ENCODE data around the gene COL1A1.
A peak's percentile ranks its signal among the peaks of the same experiment; 100 is the strongest.

The COL1A1 gene

GRCh38 chr17:50213026-50214022, 11.9 kb upstream of the COL1A1 start:
- DNase-seq (ENCODE audit: low read depth): no peak

DNA sequence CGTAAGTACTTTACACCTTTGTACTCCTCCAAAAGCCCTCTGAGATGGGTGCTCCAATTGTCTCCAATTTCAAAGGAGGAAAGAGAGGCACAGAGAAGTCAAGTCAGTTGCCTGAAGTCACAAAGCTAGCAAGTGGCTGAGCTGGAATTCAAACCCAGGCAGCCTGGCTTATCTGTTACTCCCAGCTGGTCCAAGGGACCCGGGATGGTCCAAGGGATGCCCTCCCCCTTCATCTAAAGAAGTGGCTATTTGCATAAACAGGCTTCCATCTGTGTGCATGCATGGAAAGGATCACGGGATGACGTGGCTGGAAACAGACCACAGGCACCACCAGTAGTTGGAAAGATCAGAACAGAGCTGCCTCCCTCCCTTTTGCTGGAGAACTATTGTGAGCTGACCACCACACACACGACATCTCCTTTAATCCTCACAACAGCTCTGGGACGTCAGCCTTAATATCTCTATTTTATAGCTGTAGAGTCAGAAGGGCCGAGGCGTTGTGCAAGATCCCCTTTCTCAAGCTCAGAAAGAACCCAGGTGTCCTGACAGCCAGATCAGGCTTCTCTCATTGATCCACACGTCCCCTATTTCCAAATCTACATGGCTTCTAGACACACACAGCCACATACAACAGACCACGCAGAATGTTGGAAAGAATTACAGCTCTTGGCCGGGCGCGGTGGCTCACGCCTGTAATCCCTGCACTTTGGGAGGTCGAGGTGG, 10.9 kb upstream of the COL1A1 start:
- DNase-seq (ENCODE audit: low read depth): no peak

DNA sequence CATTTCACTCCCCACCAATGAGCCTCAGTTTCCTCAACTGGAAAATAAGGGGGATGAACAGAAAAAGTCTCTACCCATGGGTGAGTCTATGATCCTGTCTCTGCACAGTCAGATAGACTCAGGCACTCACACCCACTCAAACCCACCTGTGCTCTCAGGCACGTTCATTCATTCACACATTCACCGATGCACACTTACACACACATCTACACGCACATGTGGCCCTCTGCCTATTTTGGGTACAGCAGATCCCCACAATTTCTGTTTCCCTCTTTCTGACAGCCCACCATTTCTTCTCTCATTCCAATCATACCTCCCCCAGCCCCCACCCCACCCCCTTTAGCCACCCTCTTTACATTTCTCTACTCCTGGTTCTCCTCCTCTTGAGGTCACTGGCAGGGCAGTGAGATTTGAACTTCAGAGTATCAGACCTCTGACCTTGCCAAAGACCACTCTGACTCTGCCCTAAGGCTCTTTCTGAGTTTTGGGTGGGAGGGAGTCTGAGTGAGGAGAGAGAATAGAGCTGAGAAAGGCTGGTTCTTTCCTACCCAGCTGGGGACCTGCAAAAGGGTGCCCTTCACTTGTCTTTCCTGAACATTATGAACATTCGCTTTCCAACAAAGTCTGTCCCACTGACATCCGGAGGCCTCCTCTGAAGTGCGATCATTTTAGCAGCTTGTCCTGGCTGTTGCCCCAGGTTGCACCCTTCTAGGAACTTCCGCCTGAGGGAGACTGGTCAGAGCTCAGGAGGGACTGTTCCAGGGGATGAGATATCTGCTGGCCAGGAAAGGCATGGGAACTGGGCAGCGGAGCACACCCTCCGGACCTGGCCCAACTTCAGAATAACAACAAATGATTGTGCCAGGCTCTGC, 10.1 kb upstream of the COL1A1 start:
- no peak for DNase-seq (ENCODE audit: low read depth)

- no peak for DNase-seq (ENCODE audit: low read depth)
Measured at GRCh38 chr17:50210240-50211225, 9.1 kb upstream of the COL1A1 start.

DNA sequence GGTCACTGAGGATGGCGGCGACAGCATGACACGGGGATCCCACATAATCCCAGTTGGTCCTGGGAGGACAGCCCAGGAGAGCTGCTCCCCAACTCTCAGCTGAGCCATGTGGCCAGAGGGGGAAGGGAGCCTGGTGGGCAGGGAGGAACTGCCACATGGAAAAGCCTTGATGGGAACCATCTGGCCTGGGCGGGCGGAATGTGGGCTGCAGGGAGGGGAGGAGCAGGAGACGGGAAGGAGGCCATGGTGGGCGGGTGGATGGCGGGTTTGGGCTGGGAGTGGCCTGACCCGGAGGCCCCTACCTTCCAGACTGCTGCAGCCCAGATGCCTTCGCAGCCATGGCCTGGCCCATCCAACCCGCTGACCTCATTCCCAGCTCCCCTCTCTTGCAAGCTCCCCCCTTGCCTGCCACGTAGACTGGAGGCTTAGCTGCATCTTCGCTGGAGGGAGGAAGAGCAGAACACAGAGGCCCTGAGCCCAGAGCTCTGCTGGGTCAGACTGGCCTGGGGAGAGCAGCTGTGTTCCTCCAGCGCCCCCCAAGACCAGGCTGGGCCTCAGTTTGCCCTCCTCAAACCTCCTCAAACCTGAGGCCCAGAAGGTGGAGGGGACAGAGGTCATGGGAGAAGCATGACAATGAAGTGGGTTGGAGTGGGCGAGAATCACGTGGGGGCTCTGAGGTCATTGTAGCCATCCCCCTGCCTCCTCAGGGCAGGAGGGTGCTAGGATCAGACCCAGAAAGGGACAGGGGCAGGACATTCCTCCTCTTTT, 8.2 kb upstream of the COL1A1 start:
- DNase-seq (ENCODE audit: low read depth): no peak

GRCh38 chr17:50209133-50209471, 7.7 kb upstream of the COL1A1 start:
- DNase-seq (ENCODE audit: low read depth): no peak

DNA sequence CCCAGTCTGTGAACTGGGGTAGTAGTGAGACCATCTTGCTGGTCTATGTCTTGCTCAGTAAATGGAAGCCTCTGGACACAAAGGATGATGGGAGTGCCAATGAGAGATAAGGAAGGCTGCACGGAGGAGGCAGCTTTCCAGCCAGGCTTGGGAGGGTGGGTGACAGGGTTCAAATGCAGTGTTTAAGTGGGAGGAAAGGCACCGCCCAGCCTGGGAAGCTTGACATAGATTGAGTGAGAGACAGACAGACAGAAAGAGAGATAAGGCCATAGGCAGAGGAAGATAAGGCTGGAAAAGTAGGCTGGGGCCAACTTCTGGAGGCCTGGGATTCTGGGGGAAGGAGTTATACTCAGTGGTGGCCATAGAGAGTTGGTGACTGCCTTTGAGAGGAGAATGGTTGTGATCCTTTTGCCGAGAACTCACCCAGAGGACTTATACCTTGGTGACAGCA, 7.2 kb upstream of the COL1A1 start:
- no peak for DNase-seq (ENCODE audit: low read depth)

DNA sequence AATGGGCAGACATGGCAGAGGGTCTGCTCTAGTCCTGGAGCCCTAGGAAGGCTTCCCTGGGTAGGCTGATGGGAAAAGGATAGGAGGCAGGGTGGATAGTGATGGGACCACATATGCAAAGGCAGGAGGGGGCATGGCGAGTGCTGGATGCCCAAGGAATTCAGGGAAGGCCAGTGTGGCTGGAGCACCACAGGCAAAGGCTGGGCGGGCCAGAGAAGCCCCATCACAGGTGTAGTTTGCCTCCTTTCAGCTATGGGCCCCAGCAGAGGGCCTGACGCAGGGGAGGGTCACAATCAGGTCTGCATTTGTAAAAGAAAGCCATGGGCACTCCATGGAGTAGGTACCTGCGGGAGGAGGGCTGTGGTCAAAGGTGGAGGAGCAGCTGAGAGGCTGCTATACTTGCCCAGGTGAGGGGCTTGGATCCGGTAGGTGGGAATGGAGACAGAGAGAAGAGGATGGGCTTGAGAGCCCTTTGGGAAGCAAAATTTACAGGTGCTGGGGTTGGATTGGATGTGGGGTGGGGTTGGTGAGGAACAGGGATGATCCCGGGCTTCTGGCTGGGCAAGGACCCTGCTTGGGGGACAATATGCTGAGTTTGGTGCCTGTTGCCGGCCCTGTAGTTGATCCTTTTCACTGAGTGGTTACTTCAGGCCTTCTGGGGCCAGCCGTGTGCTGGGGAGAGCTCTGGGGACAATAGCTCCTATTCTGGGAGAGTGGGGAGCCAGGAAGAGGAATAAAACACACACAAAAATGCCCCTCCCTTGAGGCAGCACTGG, 6.5 kb upstream of the COL1A1 start:
- DNase-seq (ENCODE audit: low read depth): no peak

GRCh38 chr17:50207315-50207714, 5.9 kb upstream of the COL1A1 start:
- no peak for DNase-seq (ENCODE audit: low read depth)

GRCh38 chr17:50206604-50207293, 5.3 kb upstream of the COL1A1 start:
- no peak for DNase-seq (ENCODE audit: low read depth)

DNA sequence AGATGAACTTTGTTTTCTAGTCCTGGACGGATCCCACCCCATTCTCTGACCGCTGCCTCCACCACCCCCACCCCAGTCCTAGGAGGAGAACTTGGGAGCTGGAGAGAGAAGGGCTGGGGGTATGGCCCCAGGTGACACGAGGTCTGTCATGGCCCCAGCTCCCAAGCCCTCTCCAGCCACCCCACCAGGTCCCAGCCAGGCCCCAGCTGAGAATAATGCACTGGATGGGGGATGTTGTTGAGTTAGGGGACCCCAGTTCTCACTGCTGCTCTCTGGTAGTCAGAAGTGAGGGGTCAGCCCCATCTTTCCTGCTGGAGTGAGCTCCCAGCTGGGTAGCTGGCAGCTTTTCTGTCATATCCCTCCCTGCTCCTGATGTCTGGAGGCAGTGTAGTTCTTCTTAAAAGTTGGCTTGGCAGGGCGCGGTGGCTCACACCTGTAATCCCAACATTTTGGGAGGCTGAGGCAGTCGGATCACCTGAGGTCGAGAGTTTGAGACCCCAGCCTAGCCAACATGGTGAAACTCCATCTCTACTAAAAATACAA, 4.6 kb upstream of the COL1A1 start:
- DNase-seq (ENCODE audit: low read depth): no peak

- DNase-seq (ENCODE audit: low read depth): no peak
Measured at GRCh38 chr17:50205111-50205962, 3.9 kb upstream of the COL1A1 start.

GRCh38 chr17:50204431-50204830, 3.0 kb upstream of the COL1A1 start:
- DNase-seq (ENCODE audit: low read depth): no peak

DNA sequence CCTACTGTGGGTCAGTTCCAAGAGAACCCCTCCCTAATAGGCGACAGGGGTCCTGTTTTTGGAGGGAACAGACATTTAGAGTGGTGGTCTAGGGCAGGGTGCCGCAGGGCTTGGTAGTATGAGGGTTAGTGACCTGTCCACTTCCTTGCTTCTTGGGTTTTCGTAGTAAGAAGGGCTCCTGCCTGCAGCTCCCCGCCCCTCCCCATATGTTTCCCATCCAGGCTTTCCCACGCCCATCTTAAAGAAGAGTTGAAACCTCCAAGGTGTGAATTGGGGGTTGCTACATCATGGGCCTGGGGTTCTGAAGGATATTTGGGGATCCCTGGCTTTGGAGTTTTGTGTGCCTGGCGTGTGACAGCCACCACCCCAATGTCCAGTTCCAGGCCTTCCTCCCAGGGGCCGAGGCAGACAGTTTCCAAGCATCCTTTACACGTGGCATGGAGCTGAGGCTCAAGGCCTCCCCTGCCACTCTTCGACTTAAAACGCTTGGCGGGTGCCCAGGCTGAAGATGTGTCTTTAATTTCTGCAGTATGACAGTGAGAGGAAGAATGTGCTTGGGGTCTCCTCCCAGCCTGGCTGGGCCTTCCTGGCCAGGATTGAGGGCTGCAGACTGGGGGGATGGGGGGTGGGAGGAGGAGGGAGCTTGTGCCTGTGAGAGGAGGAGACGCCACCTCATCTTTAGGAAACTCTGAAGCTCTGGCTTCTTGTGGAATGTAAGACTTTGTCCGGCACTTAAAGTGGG, 2.3 kb upstream of the COL1A1 start:
- no peak for DNase-seq (ENCODE audit: low read depth)

DNA sequence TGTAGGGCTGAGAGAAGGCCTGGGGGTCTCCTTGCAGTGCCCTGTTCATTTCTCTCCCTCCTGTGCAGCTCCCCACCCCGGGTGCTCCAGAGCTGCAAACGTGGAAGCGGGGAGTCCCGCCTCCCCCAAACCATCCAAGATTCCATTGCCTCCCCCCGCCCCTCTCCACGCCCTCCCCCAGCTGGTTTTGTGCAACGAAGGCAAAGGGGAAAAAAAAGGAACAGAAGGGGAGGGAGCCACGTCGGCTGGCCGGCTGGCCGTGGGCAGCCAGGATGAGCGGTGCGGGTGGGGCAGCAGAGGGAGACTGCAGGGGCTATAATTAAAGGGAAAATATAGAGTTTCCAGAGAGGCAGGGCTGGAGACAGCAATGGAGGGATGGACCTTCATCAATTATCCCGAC, 1.7 kb upstream of the COL1A1 start:
- no peak for DNase-seq (ENCODE audit: low read depth)

GRCh38 chr17:50200457-50201275, 765 bp downstream of the COL1A1 start:
- peak; percentile 61 for DNase-seq (ENCODE audit: low read depth)

Data from stimulated activated CD4-positive, alpha-beta T cell treated with anti-CD3 and anti-CD28 coated beads, Interleukin-2, amount 100 ng/mL, for 4 hours (primary cell).